Amniotic stem cell (primary cell): ENCODE measurements around the gene LRRIQ1.

Source experiments
- DNase-seq: peaks from one replicate; lab custom pipeline; 2025; lab: John Stamatoyannopoulos, UW

LRRIQ1 gene

GRCh38 chr12:85057370-85057963 is 21.3 kb downstream of the LRRIQ1 start:
- peak; percentile 10 for DNase-seq

DNA sequence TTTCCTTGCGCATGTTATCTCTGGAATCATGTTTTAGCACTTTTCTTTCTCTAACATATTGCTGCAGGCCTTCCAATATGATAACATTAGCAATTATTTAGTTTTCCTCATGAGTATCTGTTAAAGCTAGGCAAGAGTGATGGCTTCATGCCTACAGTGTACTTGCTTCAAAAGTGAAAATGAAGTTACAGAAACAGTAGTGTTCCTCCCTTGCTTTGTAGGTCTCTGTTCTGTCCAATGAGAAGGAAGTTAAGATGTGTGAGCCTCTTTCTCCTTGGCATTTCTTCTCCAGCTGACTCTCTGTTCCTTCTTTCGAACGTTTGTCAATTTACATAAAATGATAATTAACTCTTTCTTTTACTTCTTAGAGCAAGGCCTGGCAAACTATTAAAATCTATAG is 22.2 kb downstream of the LRRIQ1 start:
- no peak for DNase-seq

GRCh38 chr12:85059594-85059993 is 23.4 kb downstream of the LRRIQ1 start:
- no peak for DNase-seq

DNA sequence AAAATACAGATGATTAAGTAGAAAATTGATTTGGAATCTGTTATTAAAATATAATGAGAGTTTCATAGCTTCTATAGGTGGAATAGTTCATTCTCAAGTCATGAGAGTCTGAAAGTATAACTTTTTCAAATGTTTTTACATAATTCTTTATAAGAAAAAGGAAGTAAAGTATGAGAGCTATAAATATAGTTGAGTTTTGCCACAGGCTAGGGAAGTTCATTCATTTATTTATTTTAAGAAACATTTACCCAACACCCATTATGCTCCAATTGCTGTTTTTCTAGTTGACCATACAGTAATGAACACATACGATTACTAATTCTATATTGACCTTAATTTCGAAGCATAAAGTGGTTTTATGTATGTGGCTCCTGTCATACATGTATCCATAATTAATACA is 24.8 kb downstream of the LRRIQ1 start:
- DNase-seq = no peak

DNA sequence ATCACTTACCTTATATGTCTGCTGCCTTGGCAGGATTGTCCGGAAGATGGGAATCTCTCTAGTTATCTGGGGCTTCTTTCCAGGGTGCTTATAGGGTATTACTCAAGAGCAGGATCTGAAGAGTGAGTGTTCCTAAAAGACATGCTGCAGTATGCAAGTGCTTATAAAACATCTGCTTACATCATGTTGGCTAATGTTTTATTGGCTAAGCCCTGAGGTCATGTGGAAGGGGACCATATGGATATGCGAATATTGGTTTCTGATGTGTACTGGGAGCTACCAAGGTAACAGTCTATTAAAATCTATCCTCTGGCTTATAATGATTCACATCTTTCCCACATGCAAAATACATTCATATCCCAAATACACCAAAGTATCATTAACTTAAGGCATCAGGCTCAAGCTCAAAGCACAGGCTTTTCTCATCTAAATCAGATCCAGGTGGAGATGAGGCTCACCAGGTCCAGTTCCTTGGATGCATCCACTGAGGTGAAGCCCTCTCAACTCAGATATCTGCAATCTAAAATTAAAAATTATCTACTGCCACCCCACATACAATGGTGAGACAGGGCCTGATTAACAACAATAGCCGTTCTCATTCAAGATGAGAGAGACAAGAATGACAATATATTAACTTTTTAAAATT is 29.8 kb downstream of the LRRIQ1 start:
- no peak for DNase-seq

- DNase-seq = no peak
Observed at GRCh38 chr12:85072826-85073225, 36.7 kb downstream of the LRRIQ1 start.

- DNase-seq = peak; percentile 75
Observed at GRCh38 chr12:85076688-85077430, 40.7 kb downstream of the LRRIQ1 start.

DNA sequence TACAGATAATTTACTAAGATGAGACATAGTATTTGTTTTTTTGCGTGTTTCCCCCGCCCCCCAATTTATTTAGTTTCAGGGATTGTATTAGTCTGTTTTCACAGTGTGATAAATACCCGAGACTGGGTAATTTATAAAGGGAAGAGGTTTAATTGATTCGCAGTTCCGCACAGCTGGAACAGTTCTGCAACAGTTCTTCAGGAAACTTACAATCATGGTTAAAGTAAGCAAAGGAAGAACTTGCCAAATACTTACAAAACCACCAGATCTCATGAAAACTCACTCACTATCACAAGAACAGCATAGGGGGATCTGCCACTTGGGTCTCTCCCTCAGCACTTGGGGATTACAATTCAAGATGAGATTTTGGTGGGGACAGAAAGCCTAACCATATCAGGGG is 48.9 kb downstream of the LRRIQ1 start:
- no peak for DNase-seq

DNA sequence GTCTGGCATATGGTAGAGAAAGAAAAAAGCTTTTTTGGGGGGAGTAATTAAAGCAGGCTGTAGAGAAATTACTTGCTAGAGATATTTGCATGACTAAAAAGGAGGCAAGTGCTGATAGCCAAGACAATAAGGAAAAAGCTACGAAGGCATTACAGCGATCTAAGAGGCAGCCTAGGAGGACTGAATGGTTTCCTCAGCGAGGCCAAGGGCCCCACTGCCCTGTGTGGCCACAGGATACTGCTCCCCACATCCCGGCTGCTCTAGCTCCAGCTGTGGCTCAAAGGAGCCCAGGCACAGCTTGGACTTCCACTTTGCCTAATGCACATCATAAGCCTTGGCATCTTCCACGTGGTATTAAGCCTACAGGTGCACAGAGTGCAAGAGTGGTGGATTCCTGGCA is 53.6 kb downstream of the LRRIQ1 start:
- DNase-seq = no peak

DNA sequence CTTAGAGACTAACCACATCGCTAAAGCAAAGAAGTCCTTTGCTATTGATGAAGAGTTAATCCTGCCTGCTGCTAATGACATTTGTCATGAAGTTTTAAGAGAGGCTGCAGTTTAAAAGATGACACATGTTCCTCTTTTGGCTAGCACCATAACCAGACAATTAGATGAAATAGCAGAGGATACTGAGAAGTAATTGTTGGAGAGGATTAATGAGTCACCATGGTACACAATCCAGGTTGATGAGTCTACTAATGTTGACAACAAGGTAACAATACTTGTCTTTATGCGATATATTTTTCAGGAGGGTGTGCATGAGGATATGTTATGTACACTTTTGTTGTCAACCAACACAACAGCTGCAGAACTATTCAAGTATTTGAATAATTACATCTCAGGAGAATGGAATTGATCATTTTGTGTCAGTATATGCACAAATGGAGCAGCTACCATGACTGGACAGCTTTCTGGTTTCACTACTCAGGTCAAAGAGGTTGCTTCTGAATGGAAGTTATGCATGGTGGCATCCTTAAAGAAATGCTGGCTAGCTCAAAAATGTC is 56.7 kb downstream of the LRRIQ1 start:
- DNase-seq = no peak

DNA sequence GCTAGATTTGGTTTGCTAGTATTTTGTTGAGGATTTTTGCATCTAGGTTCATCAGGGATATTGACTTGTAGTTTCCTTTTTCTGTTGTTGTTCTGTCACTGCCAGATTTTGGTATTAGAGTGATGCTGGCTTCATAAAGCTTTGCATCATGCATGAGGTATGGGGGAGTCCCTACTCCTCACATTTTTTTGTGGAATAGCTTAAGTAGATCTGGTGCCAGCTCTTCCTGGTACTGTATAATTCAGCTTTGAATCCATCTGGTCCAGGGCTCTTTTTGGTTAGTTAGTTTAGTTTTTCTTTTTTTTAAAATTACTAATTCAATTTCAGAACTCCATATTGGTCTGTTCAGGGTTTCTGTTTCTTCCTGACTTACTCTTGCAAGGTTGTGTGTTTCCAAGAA is 59.4 kb downstream of the LRRIQ1 start:
- no peak for DNase-seq

DNA sequence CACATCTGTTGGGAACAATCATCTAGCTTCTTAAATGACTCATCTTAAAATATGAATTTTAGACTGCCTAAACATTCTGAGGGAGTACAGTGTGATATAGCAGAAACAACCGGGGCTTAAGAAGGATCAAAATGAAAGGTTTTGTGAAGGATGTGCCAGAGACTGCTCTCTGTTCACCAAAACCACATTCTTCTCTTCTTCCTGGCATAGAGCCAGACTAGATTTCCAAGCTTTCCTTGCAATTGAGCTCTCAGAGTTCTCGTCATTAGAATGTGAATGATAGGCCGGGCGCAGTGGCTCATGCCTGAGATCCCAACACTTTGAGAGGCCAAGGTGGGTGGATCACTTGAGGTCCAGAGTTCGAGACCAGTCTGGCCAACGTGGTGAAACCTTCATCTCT is 94.5 kb downstream of the LRRIQ1 start:
- DNase-seq = no peak

DNA sequence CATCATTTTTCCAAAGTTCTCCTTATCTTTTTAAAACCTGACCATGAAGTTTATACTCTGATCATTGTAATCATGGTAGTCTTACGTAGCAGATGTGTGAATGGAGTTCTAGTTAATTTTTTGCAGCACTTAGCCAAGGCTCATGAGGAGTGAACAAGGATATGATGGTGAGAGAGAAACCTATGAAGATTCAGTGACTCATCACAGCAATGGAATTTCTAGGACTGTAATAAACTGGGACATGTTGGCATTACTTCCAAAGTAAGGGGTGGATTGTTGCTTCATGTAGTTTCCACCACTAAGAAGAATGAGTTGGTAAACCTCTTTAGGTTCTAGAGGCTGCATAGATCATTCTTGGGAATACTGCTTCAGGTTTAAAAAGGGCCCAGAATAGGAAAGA is 102.7 kb downstream of the LRRIQ1 start:
- no peak for DNase-seq

- DNase-seq = no peak
Observed at GRCh38 chr12:85147331-85147730, 111.2 kb downstream of the LRRIQ1 start.

- no peak for DNase-seq
Observed at GRCh38 chr12:85152311-85152729, 116.2 kb downstream of the LRRIQ1 start.

- DNase-seq = peak; percentile 17
Observed at GRCh38 chr12:85155791-85156190, 119.6 kb downstream of the LRRIQ1 start.

- no peak for DNase-seq
Observed at GRCh38 chr12:85156569-85156968, 120.4 kb downstream of the LRRIQ1 start.

DNA sequence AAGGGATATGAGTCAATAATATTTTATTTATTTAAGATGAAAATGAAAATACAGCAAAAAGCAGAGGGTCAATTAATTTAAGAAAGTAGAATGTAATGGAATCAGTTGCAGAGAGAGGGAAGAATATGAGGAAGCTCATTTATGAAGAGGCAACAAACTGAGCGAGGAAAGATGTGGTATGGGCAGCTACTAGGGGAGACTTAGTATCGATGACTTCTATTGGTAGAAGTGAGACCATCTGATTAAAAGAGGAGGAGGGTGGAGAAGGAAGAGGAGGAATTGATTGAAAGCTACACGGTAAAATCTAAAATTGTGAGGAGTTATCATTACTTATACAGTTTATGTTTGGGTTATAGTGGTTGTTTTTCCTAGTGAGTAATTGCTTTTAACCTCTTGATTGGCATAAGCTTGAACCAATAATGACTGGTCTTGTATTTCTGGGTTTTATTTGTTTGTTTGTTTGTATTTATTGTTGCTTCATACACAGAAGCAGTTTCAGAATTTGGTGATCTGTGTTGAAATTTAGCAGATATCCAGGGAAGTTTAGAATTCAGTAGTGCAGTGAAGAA is 121.0 kb downstream of the LRRIQ1 start:
- DNase-seq = no peak

DNA sequence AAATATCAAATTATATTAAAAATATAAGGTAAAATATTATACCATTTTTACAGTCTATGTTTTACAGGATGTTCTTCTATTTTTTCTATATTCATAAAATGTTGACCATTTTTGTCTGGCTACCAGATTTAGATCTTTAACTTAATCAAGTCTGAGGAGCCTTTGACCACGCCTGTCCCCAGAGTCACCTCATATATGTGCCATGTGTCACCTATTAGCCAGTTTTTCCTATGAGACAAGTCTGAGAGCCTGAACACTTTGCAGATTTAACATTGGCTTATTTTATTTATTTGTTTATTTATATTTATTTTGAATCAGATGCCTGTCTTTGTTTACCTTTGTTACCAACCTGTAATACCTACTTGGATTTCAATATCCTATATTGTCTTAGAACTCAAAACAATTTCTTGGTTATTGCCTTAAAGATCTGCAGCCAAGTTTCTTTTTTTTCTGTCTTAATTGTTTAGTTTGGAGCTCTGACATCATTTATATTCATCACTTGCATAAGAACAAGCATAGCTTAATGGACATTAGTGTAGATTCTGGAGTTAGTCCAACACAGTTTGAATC is 127.7 kb downstream of the LRRIQ1 start:
- DNase-seq = no peak

DNA sequence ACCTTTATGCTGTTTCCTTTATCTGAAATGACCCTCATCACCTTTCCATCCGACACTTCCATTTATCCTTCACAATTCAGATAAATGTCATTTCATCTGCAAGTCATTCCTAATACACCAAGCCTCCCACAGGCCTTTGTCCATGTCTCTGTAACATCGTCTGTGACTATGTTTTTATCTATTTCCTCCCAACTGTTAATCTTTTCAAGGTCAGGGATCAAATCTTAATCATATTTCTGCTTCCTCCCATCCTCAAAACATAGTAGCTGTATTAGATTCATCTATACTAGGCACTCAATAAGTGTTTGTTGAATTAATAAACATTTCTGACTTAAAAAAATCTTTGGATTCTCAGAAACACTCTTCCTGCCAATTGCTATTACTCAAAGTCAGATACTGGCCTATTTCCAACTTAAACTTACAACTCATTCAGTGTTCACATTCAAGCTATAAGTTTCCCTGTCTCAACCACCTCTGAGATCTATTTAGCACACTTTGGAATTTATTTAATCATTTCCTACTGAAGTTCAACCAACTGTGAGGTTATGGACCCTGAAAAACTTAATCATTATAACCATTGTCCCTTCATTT is 143.6 kb downstream of the LRRIQ1 start:
- DNase-seq = peak; percentile 3

GRCh38 chr12:85182699-85183098 is 146.5 kb downstream of the LRRIQ1 start:
- peak; percentile 81 for DNase-seq

DNA sequence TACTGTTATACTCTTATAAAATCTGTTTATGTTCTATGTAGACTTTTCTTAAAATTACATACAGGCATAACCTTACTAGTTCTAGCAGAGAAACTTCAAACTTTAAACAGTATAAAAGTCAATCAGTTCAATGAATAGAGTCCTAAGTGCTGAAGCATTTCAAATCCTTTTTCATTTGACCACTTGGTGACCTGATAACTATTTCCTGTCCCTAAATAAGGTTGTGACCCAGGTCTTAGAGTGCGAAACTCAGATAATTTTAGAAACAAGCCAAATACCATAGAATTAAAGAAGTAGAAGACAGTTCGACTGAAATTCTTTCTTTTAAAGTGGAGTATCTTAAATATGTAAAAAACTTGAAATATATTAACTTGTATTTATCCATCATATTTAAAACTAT is 147.7 kb downstream of the LRRIQ1 start:
- DNase-seq = no peak
